ENCODE measurements around the gene NID1.

NID1 gene

DNA sequence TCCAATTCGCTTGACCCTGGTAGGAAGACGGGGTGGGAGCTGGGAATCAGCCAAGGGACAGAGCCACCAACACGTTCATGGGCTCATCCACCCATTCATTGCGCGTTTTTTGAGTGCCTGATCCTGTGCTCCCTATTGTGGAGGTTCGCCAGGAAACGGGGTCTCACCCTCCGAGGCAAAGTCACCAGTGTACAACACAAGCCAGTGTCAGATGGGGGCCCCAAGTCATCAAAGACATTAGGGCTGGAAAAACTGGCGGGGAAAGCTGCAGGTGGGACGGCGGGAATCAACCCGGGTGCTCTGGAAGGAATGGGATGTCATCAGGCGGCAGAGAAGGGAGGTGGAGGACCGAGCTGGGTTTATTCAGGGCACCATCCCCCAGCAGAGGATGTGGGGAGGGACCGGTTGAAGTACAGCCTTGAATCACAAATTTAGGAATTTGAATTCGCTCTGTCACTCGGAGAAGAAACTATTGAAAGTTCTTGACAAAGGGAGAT lies 667 bp upstream of the NID1 start:
- DNase-seq (ENCODE audit: low read depth, low spot score): no peak

DNA sequence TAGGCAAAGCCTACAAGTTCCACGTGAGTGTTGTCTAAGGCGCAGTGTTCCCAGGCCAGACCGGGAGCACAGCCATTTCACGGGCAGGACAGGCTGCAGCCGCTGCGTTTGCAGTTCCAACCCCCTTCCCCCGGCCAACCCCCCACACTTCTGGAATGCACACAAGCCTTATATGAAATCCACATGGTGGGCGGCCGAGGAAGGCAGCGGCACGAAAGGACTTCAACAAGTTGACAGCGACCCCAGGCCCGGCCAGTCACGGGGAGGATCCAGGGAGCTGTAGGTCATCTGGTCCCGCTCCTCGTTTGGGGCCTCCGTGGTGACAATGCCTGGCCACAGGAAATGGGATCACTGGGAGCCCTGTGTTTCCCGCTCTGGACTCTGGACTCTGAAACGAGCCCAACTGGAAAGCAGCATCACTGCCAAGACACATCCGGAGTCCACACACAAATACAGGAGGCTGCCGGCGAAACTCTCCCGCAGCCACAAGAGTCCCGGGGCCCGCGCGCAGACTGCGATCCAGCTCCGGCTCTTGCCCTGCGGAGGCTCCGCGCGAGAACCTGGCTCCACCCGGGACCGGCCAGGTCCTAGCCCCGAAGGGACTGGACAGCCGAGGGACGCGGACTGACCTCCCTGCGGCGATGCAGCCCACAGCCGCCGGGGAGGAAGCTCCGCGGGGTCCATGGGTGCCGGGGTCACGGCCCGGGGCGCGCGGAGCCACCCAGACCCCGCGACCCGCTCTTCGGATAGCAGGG lies 794 bp downstream of the NID1 start:
- DNase-seq (ENCODE audit: low read depth, low spot score): no peak

DNA sequence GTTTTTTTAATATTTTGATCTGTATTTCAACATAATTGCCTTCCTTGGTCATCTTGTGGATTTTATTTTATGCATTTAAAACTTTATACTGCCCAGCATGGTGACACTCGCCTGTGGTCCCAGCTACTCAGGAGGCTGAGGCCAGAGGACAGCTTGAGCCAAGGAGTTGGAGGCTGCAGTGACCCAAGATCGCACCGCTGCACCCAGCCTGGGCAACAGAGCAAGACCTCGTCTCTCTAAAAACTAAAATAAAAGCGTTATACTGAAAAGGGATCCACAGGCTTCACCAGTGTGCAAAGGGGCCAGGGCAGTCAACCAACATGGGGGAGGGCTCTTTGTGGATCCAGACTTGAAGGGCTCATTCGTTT lies 1.4 kb downstream of the NID1 start:
- no peak for DNase-seq (ENCODE audit: low read depth, low spot score)

DNA sequence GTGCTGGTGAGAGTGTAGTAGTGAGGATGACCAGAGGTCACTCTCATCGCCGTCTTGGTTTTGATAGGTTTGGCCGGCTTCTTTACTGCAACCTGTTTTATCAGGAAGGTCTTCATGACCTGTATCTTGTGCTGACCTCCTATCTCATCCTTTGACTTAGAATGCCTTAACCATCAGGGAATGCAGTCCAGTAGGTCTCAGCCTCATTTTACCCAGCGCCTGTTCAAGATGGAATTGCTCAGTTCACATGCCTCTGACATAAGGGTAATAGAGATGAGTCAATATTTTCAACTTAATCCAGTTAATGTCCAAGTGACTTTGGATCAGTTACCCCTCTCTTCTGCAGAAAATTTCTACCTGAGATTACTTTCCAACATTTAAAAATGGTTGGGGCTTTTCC lies 4.6 kb downstream of the NID1 start:
- DNase-seq (ENCODE audit: low read depth, low spot score): no peak

DNA sequence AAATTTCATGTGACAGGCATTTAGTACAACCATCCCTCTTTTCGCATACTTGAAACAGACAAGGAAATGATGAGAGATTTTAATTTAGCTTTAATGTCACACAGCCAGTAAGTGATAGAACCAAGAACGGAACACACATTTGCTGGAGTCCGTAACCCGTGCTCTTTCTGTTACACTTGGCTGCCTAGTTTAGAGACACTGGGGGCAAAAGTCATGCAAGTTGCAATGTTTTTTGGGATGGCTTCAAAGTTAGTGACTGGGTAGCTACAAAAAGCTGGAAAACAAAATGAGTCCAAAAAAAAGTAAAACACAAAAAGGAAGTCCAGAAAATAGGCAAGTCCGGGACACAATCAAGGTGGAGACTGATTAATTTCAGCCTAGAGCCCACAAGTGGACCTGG lies 5.9 kb downstream of the NID1 start:
- no peak for DNase-seq (ENCODE audit: low read depth, low spot score)

DNA sequence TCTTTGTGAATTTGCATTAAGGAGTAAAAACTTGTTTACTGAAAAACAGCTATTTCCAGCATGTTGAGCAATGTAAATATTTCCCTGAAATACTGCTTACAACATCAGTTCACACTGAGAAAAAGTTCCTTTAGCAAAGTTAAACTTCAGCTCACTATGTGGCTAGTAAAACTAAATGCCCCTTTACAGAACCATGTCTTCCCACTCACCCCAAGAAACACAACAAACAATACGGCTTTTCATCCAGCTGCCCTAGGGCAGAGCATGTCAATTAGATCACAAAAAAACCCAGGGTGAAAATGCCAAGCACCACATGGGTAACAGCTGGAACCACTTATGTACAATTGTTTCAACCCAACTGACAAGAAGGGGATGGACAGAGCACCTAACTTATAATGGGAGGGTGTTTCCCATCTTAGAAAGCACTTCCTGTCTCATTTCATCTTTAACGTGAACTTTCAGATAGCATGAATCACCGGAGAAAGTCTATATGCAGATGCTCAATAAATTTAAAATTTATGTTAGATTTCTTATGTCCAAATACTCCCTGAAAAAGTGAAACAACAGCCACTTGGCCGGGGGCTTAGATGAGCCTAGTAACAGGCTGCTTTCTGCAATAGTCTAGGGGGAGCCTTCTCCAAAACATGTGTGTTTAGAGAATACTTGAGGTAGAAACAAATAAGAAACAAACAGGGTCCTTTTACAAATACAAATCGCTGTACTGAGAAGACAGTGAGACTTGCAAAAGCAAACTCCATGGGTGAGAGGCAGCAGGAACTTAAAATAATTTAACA lies 6.6 kb downstream of the NID1 start:
- peak; percentile 68 for DNase-seq (ENCODE audit: low read depth, low spot score)

DNA sequence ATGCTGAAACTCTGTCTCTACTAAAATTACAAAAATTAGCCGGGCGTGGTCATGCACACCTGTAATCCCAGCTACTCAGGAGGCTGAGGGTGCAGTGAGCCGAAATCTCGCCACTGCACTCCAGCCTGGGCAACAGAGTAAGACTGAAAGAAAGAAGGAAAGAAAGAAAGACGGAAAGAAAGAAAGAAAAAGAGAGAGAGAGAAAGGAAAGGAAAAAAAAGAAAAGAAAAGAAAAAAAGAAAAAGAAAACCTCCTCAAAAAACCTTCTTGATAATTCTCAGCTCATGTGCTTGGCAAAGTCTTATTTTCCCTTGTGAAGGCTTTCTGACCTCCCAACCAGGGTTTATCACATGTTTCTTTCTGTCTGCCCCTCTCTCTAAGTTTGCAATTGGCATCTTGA lies 7.3 kb downstream of the NID1 start:
- DNase-seq (ENCODE audit: low read depth, low spot score): no peak

DNA sequence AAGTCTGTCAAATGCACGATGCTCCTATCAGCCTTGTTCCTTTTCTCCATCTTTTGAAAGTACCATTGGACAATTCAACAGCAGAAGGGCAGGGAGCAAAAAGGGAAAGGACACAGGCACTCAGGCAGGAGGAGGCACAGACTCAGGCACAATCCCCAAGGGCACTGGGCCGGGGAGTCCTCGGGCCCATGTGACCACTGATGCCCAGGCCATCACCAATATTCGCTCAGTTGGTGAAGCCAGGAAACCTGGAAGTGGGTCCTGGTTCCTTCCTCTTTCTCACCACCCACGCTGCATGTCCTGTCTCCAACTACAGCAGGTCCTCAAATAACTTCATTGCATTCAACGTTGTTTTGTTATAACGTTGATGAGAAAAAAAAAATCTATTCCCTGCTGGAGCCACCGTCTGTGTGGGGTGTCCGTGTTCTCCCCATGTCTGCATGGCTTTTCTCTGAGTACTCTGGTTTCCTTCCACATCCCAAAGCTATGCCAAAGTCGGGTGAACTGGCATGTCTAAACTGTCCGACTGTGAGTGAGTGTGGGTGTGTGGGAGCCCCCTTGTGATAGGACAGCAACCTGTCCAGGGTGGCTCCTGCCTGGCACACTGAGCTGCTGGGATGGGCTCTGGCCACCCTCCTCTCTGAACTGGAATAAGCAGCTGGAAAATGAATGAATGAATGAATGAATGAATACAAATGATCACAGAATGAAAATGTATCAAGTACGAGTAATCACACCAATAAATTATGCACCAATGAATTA lies 12.5 kb downstream of the NID1 start:
- DNase-seq (ENCODE audit: low read depth, low spot score): no peak

DNA sequence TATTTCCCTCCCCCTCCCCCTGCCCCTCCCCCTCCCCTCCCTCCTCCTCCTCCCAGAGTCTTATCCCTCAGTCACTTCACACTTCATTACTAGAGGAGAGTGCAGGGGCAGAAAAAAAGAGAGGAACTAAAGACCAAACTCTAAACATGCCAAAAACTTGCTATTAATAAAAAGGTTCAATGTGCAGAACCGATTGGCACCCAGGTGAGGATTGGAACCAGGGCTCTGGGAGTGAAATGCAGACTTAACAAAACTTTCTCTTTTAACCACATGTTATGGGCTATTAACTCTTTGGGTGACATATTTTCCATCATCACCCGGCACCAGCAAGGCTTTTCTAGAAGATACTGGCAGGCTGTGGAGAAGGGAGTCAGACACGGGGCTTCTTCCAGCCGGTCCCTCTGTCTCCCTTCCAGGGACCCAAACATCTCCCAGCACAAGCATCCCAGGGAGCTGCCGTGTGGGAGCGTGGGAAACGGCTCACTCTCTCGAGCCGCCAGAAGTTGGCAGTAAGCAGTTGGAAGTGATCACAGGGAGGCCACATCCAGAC lies 13.6 kb downstream of the NID1 start:
- no peak for DNase-seq (ENCODE audit: low read depth, low spot score)

DNA sequence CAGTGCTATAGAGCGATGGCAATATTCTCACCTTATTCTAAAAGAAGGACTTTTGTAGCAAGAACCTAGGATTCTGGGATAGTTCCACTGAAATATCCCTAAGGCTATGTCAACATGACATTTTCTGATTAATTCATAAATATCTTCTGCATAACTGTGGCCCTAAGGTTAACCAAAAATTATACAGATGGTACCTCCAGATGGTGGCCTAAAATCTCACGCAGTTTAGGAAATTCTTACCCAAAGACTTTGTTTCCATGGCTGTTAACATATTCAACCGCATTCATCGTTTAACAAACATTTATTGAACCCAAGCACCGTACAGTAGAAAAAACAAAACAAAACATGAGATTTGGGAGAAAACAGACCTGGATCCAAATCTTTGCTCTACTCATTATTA lies 19.1 kb downstream of the NID1 start:
- no peak for DNase-seq (ENCODE audit: low read depth, low spot score)

DNA sequence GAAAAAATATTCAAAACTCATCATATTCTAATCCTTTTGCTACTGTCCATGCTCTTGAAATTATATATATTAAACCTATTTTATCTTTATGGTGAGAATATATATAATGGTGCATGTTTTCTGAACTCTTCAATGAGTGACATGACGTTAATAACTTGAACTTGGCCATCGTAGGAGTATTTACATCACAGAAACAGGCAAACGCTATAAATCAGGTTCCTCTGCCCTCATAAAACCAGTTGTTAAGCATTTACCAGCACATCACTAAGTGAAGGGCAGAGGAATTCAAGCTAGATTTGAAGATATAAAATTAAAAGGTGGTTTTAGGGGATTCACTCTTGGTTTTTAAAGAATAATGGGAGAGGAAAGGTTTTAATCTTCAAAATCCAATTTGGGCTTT lies 20.5 kb downstream of the NID1 start:
- DNase-seq (ENCODE audit: low read depth, low spot score): no peak

DNA sequence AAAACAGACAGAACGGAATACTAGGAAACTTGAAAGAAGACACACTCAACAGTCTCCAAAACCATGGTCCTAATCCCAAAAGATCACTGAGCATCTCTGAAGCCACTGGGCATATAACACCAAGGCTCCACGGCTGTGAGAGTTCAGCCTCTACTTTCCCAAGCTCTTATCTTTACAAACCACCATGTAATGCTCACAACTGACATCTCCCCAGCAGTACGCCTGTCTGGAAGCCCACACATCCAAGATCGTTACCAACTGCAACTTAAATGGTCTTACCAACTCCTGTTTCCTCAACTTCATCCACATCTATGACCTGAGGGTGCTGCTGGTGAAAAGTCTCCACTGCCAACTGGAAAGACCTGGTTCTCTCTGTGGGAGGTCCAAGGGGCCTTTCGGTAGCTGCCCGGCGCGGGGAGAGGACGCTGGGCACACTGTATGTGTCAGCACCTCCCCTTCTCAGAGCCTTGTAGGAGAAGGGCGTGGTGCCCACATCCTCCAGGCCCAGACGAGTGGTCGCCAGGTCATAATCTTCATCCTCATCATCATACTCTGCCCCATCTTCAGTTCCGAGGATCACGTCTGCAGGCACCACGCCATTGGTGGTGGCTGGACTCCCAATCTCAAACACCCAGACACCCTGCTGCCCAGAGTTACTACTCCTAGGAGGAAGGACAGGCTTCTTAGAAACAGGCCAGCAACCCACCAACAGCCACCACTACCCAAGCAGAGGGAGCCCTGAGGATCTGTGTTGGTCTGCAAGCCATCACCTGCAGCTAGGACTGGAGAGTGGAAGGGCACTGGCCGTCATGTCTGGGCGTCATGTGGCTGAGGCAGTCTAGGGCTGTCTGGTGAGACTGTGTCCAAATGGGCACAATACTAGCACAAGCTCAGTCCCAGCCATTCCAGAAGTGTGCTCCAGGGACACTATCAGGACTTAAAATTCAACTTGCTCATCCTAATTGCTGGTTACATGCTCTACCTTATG lies 23.0 kb downstream of the NID1 start:
- no peak for DNase-seq (ENCODE audit: low read depth, low spot score)

DNA sequence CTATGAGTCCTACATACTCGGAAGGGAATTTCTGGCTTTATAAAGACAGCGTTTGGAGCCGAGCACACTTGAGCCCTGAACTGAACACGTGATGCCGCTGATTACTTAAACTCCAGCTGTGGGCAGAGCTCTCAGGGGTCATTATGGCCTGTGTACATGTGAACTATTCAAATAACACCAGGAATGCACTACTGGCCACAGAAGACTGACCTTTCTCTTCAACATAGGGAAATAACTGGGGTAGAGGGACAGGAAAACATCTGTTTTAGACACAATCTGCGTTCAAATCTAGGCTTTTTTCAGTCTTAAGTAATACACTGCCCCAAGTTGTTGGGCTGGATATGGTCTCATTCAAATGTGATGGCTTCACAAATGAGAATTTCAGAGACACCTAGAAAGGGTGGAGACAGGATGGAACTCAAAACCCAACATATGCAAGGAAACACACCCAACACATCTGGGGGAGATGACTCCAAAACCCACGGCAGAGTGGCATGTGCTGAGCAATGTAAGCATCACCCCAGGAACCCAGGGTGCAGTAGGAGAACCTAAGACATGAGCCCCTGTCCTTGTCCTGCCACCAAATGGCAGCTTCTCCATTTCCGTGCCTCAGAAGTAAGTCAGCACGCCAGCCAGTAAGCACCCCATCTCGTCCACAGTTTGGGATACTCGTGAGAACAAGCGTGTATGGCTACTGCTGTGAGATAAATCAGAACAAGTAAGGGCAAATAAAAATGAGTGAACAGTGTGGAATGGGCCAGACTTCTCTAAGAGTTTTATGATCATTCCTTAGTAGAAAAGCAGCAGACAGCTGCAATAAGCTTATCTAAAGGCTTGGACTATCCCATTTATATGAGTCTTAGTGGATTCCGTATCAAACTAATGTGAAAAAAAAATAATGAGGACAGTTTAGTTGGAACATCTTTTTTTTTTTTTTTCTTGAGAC lies 24.9 kb downstream of the NID1 start:
- DNase-seq (ENCODE audit: low read depth, low spot score): peak; percentile 76

DNA sequence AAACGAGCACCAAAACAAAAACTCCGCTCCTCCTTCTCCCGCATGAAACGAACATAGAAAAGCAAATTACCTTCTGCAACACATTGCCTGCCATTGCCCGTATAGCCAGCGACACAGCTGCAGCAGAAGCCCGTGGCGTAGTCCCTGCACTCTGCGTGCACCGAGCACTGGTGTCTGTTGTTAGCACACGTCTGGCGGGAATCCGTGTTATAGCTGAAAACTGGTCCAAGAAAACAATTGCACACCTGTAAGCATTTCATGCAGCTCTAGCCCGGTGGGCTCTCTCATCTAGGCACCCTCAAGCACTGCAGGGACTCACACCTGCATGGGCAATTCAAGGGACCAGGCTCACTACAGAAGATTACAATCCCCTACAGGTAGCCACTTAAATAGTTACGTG lies 26.9 kb downstream of the NID1 start:
- DNase-seq (ENCODE audit: low read depth, low spot score): no peak

DNA sequence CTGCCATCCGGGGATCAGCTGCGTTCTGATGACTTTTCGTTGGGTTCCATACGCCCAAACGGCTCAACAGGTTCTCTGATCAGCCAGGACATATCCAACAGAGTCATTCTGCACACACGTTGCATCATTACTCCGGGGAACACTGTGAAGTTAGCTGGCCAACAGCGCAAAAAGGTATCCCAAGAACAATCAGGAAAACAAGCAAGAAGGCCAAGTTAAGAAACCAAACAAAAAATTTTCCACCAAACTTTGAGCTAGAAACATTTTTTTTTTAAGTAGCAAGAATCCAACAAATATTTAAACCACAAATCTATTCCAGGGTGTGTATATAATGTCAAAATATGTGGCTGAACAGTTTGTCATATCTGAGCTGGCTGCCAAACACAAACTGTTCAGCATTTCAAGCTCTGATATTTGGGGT lies 29.2 kb downstream of the NID1 start:
- no peak for DNase-seq (ENCODE audit: low read depth, low spot score)

DNA sequence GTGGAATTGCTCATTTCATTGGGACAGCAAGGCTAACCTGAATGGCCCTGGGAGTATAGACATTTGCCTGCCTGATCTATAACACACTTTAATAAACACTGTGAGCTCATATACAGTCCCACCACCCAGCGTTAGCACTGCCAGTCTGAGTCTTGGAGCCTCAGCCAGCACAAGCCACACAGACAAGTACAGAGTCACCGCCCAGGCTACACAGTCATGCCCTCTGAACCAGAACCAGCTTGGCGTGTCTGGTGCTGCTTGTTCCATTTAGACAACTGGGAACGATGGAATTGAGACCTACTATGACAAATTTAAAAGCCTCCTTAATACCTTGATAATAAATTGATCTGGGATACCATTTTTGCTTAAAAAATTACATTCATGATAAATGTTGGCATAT lies 31.6 kb downstream of the NID1 start:
- no peak for DNase-seq (ENCODE audit: low read depth, low spot score)

DNA sequence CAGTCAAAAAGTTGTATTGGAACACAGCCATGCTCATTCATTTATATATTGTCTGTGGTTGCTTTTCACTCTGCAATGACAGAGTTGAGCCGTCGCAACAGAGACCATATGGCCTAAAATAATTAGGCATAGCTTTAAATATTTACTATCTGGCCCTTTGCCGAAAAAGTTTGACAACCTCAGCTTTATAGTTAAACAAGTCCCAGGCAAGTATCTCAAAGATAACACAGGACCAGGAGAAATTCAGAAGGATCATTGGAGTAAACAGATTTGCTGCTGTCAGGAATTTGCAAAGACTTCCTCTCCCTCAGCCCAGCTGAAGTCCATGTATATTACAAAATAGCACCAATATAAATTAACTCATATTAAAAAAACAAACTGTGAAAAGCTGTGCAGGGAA lies 34.4 kb downstream of the NID1 start:
- DNase-seq (ENCODE audit: low read depth, low spot score): no peak

DNA sequence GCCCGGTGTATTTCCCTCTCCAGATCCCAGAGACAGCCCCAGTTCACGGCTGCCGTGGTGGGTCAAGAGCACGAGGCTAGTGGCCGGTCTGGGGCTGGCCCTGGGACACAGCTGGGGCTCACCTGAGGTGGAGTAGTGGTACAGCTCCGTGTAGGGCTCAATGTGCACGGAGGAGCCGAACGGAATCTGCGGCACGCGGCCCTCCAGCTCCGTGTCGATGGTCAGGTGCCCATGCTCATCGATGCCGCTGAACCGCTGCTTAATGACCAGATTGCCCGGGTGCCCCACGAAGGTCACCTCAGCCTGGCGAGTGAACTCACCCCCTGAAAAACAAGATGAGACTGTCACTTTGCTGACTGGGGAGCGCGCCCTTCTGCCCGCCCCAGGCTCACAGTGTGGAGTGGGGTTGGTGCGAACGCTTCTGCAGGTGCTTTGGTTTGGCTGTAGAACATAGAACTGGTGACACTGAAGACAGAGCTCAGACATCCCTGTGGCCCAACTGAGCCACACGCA lies 35.4 kb downstream of the NID1 start:
- no peak for DNase-seq (ENCODE audit: low read depth, low spot score)

DNA sequence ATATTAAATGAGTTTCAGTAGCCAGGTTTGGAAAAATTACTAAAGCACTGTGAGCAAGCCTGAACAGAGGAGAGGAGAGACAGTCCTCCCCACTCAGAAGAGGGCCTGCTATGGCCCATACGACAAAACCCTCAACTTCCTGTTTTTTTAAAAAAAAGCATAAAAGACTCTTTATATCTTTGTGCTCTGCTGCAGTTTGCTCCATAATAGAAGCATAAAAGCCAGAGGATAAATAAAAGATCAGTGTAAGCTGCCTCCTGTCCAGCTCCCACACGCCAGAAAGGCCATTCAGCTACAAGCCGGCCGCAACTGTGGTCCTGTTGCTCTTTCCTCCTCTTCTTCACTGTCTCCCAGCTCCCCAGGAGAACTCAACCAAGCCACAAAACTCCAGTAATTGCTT lies 37.8 kb downstream of the NID1 start:
- DNase-seq (ENCODE audit: low read depth, low spot score): no peak

DNA sequence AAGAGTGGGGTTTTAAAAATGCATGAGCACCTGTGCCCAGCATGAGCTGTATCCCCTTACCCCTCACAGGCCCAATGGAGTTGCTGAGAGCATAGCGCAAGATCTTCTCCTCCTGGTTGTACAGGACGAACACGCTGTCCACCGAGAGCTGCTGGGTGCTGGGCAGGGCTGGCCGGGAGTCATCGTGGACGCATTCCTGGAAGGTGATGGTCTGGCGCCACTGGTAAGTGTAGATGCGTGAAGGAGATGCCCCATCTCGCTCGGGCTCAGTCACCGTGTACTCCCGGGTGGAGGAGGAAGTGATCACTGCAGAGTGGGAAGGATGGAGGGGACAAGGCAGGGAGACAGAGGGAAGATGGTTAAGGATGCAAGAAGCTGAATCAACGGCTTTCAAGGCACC lies 39.1 kb downstream of the NID1 start:
- no peak for DNase-seq (ENCODE audit: low read depth, low spot score)

Data from brain pericyte (primary cell).